ENCODE measurements around the gene RASSF8.

Gene RASSF8

DNA sequence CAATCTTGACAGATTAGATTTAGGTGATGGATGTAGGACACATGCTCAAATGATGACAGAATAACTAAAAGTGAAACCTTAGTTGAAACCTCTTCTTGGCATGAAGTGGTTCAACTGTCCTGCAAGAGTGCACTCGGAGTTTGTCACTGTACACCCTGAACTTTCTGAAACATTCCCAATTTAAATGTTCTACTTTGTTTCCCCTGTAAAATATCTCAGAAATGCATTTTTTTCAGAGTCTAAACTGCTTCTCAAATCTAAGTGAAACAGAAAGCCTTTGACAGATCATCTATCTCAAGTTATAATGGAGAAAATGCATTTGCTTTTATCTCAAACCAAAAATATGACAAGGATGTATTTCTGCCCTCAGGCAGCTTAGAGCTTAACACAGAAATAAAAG is 100.3 kb downstream of the RASSF8 start:
- Mint-ChIP-seq H3K9me3 (no peaks in the 10 kb centered on the region), H3K4me3 (no peak overlapping the region), H3K36me3 (ENCODE audit: low read depth) (no peaks in the 10 kb centered on the region), H3K27me3 (ENCODE audit: low read depth) (no peaks in the 10 kb centered on the region), H3K27ac (no peak overlapping the region), H3K4me1 (ENCODE audit: low read depth) (no peaks in the 10 kb centered on the region)

DNA sequence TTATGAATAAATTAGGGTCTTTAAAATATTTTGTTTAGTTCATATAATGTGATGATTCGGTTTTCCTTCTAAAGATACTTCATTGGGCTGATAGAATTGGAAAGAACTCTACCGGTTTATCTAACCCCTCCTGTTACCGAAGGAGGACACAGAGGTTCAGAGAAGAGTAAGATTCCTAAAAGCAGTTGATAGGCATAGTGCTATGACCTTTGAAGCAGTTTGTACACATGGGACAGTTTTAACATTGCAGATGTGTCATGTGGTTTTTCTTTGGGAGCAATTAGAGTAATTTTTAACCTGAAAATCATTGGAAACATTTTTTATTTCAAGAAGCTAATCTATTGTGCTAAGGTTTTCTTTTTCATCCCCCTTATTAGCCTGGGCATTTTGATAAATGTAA is 103.5 kb downstream of the RASSF8 start:
- Mint-ChIP-seq H3K4me3 (no peak overlapping the region), H3K9me3 (no peaks in the 10 kb centered on the region), H3K4me1 (ENCODE audit: low read depth) (no peaks in the 10 kb centered on the region), H3K27ac (no peak overlapping the region), H3K36me3 (ENCODE audit: low read depth) (no peaks in the 10 kb centered on the region), H3K27me3 (ENCODE audit: low read depth) (no peaks in the 10 kb centered on the region)

DNA sequence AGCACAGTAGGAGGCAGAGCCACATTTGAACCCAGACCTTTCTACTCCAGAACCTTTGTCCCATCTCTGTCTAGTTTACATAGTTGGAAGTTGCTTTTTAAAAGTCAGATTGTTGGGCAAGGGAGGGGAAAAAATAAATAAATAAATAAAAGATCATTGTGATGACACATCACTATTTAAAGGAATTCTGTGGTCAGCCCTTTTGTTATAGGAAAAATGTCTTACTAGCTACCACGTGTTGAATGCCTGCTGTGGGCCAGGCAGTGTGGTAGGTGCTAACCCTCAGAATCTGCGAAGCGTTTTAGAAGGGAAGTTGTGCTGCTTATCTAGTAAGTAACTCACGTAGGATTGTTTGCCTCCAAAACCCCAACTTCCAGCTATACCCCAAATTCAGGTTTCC is 104.1 kb downstream of the RASSF8 start:
- Mint-ChIP-seq H3K27me3 (ENCODE audit: low read depth) (no peaks in the 10 kb centered on the region), H3K36me3 (ENCODE audit: low read depth) (no peaks in the 10 kb centered on the region), H3K4me3 (no peak overlapping the region), H3K27ac (no peak overlapping the region), H3K9me3 (no peaks in the 10 kb centered on the region), H3K4me1 (ENCODE audit: low read depth) (no peaks in the 10 kb centered on the region)

DNA sequence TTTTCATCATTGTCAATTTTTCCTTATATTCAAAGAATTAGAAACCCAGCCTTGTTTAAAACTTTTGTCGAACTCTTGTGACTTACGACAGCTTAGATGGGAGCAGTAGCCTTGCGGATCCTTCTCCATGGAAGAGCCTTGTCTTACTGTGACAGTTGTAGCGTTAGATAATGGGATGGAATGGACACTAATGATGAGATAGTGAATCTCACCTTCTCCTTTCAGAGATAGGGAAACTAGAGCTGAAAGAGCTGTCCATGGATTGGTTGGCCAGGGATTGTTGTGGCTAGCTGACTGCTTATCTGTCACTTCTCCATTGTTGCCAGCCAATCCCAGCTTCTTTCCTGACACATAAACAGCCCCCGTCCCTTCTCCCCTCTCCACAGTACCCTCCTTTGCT is 107.0 kb downstream of the RASSF8 start:
- no peak overlapping the region for H3K4me3 Mint-ChIP-seq
- no peak overlapping the region for H3K27ac Mint-ChIP-seq
- no peaks in the 10 kb centered on the region for H3K27me3 Mint-ChIP-seq (ENCODE audit: low read depth)
- H3K9me3 Mint-ChIP-seq: no peaks in the 10 kb centered on the region
- no peaks in the 10 kb centered on the region for H3K4me1 Mint-ChIP-seq (ENCODE audit: low read depth)
- no peaks in the 10 kb centered on the region for H3K36me3 Mint-ChIP-seq (ENCODE audit: low read depth)

DNA sequence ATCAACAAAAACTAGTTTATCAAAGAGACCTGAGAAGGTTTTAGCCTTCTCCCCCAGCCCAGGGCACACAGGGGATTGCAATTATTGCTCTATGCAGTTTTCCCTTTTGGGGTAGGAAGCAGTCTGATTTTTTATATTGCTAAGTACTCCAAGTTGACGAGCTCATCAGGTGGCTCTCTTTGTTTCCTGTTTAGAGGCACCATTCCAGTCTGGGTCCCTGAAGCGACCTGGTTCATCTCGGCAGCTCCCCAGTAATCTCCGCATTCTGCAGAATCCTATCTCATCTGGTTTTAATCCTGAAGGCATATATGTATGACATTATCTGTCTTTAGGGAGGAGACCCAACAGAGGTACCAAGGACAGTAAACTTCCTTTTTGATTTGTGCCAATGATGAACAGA is 110.0 kb downstream of the RASSF8 start:
- Mint-ChIP-seq H3K4me3 (no peak overlapping the region), H3K36me3 (ENCODE audit: low read depth) (no peaks in the 10 kb centered on the region), H3K27me3 (ENCODE audit: low read depth) (no peaks in the 10 kb centered on the region), H3K4me1 (ENCODE audit: low read depth) (no peaks in the 10 kb centered on the region), H3K27ac (no peak overlapping the region), H3K9me3 (no peaks in the 10 kb centered on the region)

DNA sequence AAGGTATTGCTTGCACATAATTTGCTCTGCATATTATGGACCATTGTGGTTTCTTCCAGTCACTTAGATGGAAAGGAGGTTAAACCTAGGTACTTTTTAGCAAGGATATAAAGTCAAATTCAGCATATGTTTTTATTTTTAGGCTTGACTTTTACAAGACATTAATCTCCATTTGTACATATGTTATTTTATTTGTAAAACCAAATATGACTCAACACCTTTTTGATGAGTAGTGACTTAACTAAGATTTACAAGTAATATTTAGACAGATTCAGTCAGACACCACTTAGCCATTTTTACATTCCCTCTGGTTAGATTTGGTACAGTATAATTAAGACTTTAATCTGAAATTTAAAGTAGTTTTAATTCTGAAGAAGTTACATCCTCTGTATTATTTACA is 111.3 kb downstream of the RASSF8 start:
- Mint-ChIP-seq H3K4me3 (no peak overlapping the region), H3K27me3 (ENCODE audit: low read depth) (no peaks in the 10 kb centered on the region), H3K9me3 (no peaks in the 10 kb centered on the region), H3K27ac (no peak overlapping the region), H3K4me1 (ENCODE audit: low read depth) (no peaks in the 10 kb centered on the region), H3K36me3 (ENCODE audit: low read depth) (no peaks in the 10 kb centered on the region)

DNA sequence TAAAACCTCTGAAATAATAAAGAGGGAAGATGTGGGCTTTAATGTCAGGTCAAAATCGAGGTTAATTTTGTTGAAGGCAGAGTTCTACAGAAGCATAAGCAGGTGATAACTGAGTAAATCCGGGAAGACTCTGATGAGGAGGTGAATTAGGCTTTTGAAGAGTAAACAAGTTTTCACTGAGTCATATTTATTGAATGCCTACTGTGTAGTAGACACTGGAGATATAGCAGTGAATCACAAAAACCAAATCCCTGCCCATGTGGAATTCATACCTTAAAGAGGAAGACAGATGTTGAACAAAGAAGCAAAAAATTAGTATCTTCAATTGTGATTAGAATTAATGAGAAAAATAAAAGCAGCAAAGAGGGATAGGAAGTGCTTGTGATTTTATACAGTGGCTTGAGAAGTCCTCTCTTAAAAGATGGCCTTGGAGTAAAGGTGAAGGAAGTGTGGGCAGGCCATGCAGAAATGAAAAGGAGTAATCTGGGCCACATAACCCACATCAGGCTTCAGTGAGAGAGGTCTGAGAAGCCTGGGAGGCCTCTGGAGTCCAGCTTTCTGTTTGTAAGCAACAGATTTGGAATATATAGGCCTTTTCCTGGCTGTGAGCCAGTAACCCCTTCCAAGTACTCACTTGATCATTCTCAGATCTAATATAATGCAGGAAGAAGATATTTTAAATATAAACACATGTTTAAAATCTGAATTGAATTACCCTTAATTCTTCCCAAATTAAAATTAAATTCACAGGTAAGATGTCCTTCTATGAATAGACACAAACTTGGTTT is 119.6 kb downstream of the RASSF8 start:
- Mint-ChIP-seq H3K4me3 (no peak overlapping the region), H3K36me3 (ENCODE audit: low read depth) (no peaks in the 10 kb centered on the region), H3K27me3 (ENCODE audit: low read depth) (no peaks in the 10 kb centered on the region), H3K4me1 (ENCODE audit: low read depth) (no peaks in the 10 kb centered on the region), H3K9me3 (no peaks in the 10 kb centered on the region), H3K27ac (no peak overlapping the region)

DNA sequence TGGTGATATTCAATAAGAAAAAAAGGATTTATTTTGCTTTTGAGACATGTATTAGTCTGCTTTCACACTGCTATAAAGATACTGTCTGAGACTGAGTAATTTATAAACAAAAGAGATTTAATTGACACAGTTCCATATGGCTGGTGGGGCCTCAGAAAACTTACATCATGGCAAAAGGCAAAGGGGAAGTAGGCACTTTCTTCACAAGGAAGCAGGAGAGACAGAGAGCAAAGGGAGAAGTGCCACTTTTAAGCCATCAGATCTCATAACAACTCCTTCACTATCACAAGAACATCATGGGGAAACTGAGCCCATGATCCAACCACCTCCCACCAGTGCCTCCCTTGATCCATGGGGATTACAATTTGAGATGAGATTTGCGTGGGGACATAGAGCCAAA is 122.4 kb downstream of the RASSF8 start:
- H3K27me3 Mint-ChIP-seq (ENCODE audit: low read depth): no peaks in the 10 kb centered on the region
- H3K27ac Mint-ChIP-seq: no peak overlapping the region
- no peaks in the 10 kb centered on the region for H3K36me3 Mint-ChIP-seq (ENCODE audit: low read depth)
- H3K4me1 Mint-ChIP-seq (ENCODE audit: low read depth): no peaks in the 10 kb centered on the region
- peaks cover 4% of the 10 kb centered on the region for H3K9me3 Mint-ChIP-seq
- H3K4me3 Mint-ChIP-seq: no peak overlapping the region

DNA sequence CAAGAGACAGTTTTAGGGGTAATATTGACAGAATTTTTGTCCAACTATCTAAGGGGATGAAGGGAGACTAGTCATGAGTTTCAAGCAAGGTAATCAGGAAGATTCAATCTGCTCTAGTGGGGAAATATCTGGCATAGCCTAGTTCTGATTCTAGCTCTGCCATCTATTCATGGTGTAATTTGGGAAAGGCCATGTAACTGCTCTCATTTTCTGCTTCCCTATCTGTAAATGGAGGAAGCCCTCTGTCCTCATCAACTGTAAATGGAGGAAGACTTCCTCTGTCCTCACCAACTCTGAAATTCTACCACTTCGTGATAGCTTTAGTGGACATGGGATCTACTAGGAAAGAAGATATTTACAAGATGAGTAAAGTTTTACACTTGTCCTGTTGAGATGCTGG is 128.5 kb downstream of the RASSF8 start:
- H3K4me3 Mint-ChIP-seq: no peak overlapping the region
- no peaks in the 10 kb centered on the region for H3K36me3 Mint-ChIP-seq (ENCODE audit: low read depth)
- no peak overlapping the region for H3K27ac Mint-ChIP-seq
- H3K4me1 Mint-ChIP-seq (ENCODE audit: low read depth): peaks cover 6% of the 10 kb centered on the region
- no peaks in the 10 kb centered on the region for H3K27me3 Mint-ChIP-seq (ENCODE audit: low read depth)
- peaks cover 4% of the 10 kb centered on the region for H3K9me3 Mint-ChIP-seq

DNA sequence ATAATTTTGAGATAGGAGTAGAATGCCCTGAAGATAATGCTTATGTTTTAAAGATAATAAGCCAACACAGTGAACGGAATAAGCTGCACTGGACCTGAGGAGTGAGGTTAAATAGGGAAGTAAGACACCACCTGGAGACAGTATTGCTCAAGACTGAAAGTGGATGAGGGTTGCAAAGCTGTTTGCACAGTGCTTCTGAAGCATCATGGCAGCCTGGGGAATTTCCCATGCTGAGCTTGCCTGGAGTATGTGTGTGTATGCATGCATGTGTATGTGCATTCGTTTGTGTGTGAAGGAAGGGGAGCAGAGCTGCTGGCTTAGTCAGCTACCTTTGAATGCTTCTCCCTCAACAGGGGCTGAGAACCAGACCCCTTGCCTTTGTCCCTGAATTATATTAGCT is 130.5 kb downstream of the RASSF8 start:
- no peak overlapping the region for H3K4me3 Mint-ChIP-seq
- peaks cover 6% of the 10 kb centered on the region for H3K4me1 Mint-ChIP-seq (ENCODE audit: low read depth)
- H3K27me3 Mint-ChIP-seq (ENCODE audit: low read depth): no peaks in the 10 kb centered on the region
- no peak overlapping the region for H3K27ac Mint-ChIP-seq
- no peaks in the 10 kb centered on the region for H3K36me3 Mint-ChIP-seq (ENCODE audit: low read depth)
- peaks cover 4% of the 10 kb centered on the region for H3K9me3 Mint-ChIP-seq

DNA sequence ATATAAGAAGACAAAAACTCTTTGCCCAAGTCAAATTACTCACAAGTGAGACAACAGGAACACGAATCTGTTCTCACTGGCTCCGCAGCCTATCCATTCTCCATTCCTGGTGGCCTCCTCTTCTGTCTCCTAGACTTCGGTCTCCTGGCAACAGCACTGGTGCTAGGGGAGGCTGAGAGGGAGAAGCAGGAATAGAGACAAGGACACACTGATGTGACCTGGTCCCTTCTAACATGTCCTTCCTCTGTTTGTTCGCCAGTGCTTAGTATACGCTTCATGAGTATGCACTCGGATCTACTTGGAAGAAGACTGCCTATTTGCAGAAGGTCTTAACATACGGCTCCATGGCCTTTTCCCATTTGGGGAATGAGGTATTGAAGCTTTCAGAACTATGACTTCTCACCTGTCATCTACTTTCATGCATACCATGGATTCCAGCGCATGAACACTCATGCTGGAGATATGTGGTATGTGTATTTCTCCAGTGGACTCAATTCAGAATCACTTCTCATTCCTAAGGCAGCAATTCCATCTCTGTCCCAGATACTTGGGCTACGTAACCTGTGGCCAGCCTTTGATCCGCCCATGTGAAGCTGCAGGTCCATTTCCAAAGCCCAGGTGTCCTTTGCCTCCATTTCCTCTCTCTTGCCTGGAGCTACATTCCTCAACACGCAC is 132.5 kb downstream of the RASSF8 start:
- H3K9me3 Mint-ChIP-seq: no peaks in the 10 kb centered on the region
- peaks cover 6% of the 10 kb centered on the region for H3K4me1 Mint-ChIP-seq (ENCODE audit: low read depth)
- H3K27ac Mint-ChIP-seq: no peak overlapping the region

DNA sequence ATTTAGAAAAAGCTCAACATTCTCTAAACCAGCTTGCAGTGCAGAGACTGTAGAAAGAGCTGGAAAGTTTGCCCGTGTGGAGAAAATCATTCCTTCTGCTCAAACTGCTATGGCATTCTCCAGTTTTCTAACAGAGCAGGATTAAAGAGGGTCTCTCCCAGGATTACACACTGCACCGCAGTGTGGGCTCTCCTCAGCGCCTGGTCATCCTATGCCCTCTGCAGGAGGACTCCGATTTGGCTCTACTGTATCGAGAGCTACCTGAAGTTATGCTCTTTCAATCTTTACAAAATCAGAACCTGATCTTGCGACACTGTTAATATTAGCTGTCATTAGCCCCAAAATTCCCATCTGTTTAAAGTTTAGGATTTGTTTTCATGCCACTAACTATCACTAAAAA is 133.3 kb downstream of the RASSF8 start:
- Mint-ChIP-seq H3K9me3 (no peaks in the 10 kb centered on the region), H3K27ac (no peak overlapping the region), H3K27me3 (ENCODE audit: low read depth) (peaks cover 4% of the 10 kb centered on the region), H3K4me3 (no peak overlapping the region), H3K4me1 (ENCODE audit: low read depth) (peaks cover 6% of the 10 kb centered on the region), H3K36me3 (ENCODE audit: low read depth) (no peaks in the 10 kb centered on the region)

More for the DNA sequence above, 132.5 kb downstream of the RASSF8 start:
- Mint-ChIP-seq H3K27me3 (ENCODE audit: low read depth) (peaks cover 4% of the 10 kb centered on the region), H3K4me3 (no peak overlapping the region), H3K36me3 (ENCODE audit: low read depth) (no peaks in the 10 kb centered on the region)

DNA sequence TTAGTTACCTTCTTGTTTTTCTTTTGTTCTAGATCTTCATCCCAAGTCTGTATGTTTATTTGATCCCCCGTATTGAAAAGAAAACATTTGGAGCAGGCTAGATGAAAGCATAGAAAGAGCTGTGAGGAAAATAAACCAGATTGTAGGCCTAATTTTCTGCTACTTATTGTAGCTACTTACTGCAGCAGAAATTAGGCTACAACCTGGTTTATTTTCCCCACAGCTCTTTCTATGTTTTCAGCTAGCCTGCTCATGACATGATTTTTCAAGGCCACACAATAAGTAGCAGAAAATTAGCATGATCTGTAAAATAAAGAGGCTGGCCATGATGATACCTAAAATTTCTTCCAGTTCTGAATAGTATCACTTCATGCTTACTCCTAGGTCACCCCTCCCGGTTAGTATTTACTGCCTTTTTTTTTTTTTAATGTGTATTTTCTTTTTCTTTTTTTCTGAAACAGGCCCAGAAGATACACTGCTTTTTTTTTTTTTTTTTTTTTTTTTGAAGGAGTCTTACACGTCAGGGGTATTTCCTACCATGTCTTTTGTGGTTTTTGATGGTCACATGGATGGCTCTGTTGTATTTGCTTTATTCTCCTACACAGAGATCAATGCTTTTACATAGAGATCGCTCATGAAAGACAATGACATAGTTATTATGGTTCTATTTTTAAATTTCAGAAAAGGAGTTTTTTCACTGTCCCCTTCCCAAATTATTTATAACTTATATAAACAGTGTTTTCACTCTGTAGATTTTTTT is 134.0 kb downstream of the RASSF8 start:
- Mint-ChIP-seq H3K27me3 (ENCODE audit: low read depth) (peaks cover 11% of the 10 kb centered on the region), H3K9me3 (no peaks in the 10 kb centered on the region), H3K36me3 (ENCODE audit: low read depth) (no peaks in the 10 kb centered on the region), H3K4me3 (no peak overlapping the region), H3K27ac (no peak overlapping the region), H3K4me1 (ENCODE audit: low read depth) (peaks cover 6% of the 10 kb centered on the region)

DNA sequence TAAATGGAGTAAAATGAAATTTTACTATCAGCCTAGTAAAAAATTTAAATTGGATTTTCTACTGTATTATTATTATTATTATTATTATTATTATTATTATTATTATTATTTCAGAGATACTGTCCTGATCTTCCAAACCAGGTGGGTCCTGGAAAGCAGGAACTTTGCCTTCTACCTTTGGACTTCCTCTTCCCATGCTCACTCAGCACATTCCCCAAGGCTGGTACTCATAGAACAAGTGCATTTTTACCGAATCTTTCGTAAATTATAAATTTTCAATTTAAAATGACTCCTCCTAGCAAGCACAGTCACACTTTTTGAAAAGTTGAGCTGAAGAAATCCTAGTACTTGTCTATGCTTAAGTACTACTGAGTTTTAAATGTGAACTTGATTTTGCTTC is 136.7 kb downstream of the RASSF8 start:
- H3K36me3 Mint-ChIP-seq (ENCODE audit: low read depth): no peaks in the 10 kb centered on the region
- no peaks in the 10 kb centered on the region for H3K9me3 Mint-ChIP-seq
- peaks cover 26% of the 10 kb centered on the region for H3K27me3 Mint-ChIP-seq (ENCODE audit: low read depth)
- no peak overlapping the region for H3K4me3 Mint-ChIP-seq
- no peak overlapping the region for H3K27ac Mint-ChIP-seq
- no peaks in the 10 kb centered on the region for H3K4me1 Mint-ChIP-seq (ENCODE audit: low read depth)

DNA sequence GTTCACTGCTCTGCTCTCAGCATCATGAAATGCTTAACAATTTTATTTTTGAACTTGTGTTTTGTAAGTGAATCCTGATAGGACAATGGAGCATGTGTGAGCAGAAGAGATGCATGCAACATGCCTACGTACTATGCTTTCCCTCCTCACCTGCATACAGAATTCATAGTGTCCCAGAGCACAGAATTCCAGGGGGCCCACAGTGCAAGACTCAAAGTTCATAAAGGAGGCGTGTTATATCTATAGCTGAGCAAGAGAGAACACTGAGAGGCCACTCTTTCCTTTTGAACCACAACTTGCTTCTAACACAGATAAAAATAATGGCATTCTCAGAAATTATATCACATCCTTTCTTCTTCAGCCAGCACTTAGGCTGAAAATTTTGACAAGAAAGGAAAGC is 137.6 kb downstream of the RASSF8 start:
- H3K4me3 Mint-ChIP-seq: no peak overlapping the region
- no peaks in the 10 kb centered on the region for H3K36me3 Mint-ChIP-seq (ENCODE audit: low read depth)
- H3K9me3 Mint-ChIP-seq: no peaks in the 10 kb centered on the region
- no peaks in the 10 kb centered on the region for H3K4me1 Mint-ChIP-seq (ENCODE audit: low read depth)
- H3K27me3 Mint-ChIP-seq (ENCODE audit: low read depth): peaks cover 30% of the 10 kb centered on the region
- no peak overlapping the region for H3K27ac Mint-ChIP-seq
